ENCODE results near the gene CFDP1. TPM values are rescaled to one million over a fixed set of nuclear protein-coding genes. Genes with fewer than 3 reads are reported as not detected.

Gene CFDP1
- total and polyA plus RNA-seq, 2 of the 13 experiments (the other 11 are each of a cell fraction or from before 2014, with no cell fraction given), result 78.6 to 153 TPM

DNA sequence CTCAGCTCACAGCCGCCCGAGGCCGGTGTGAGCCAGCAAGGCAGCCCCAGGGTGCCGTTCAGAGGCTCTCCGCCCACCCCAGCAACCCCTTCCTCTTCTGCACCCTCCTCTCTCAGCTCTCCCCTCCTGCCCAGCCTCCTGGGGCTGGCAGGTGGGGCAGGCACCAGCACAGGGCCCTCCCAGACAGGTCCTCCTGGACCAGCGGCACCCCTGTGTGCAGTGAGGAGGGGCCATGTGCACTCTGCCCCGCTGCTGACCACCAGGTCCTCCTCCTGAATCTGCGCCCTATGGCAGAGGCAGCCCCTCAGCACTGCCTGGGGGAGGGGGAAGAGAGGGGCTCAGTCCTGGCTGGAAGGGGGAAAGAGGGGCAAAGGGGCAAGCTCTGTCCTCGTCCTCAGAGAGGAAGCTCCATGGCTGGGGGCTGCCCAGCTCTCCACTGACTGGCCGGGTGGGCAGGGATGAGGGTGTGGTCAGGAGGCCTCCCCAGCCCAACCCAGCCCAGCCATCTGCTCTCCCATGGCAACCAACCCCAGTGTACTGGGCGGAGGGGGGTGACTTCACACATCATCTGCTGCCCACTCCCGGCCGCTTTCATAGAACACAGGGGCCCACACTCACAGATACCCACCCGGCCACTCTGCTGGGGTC, 176.5 kb downstream of the CFDP1 start (continued):
- TF ChIP-seq, protein P1, sequence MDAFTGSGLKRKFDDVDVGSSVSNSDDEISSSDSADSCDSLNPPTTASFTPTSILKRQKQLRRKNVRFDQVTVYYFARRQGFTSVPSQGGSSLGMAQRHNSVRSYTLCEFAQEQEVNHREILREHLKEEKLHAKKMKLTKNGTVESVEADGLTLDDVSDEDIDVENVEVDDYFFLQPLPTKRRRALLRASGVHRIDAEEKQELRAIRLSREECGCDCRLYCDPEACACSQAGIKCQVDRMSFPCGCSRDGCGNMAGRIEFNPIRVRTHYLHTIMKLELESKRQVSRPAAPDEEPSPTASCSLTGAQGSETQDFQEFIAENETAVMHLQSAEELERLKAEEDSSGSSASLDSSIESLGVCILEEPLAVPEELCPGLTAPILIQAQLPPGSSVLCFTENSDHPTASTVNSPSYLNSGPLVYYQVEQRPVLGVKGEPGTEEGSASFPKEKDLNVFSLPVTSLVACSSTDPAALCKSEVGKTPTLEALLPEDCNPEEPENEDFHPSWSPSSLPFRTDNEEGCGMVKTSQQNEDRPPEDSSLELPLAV (CRISPR knock-in tag; conservative IDR thresholded peaks at IDR 0.05; ENCODE audit: low read depth), result no peak

DNA sequence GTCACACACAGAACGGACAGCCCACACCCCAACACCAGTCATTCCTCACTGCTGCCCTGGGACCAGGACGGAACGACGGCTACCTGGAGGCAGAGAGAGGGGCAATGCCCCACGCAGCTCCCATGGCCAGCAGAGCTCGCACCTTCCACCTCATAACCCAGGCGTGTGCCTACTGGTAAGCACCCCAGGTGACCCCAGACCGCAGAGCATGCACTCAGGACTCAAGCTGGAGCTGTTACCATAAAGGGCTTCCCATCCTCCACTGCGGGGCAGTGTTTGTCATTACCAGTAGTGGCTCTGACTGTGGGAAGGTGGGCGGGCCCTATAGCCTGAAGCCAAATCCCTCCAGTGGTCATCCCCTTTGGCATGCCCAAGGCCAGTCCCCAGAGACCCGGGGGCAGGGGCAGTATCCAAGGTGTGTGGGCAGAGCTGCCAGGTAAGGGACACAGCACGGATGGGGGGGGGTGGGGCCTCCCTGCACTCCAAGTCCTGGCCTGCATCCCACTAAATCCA, 177.2 kb downstream of the CFDP1 start:
- peak overlapping the region in 1 of 3 experiments; percentile 5; a peak in 1 of 6 replicates for H3K4me3 ChIP-seq (replicated peaks in 1 of 3; ENCODE audit: insufficient read depth in 1 of 3, low read depth in 2 of 3, low read length in 3 of 3)
- ChIA-PET POLR2A (interaction anchor here (3.1 to 14.7 kb wide), 2 partner anchors 12 to 53 kb away, joined by 27 to 312 read pairs; no protein-coding TSS in a partner anchor), CTCF (ENCODE audit: low intra/inter-chr PET ratio, low total read pairs) (interaction anchor here (0.8 kb wide), 1 partner anchor 129 kb away, joined by 3 read pairs; no protein-coding TSS in a partner anchor)
- H4K20me1 ChIP-seq (ENCODE audit: insufficient read depth, low read length), result peaks cover 50% of the 10 kb centered on the region
- 30% methylated on average over 5 of the region's 12 CpGs for WGBS (ENCODE audit: low lambda C conversion rate)
- H2AFZ ChIP-seq (ENCODE audit: low read length), result no peak overlapping the region
- H3K27ac ChIP-seq (ENCODE audit: extremely low read length, insufficient read depth, low read length), result peak overlapping the region; percentile 45
- DNase-seq (ENCODE audit: low spot score), result peak; percentile 88
- H3K4me1 ChIP-seq (ENCODE audit: insufficient read depth, low read length), result peaks cover 85% of the 10 kb centered on the region
- peak; percentile 94 for FAIRE-seq
- no peaks in the 10 kb centered on the region for H3K9me3 ChIP-seq (ENCODE audit: low read length)
- H3K9ac ChIP-seq (ENCODE audit: insufficient read depth, low read depth, low read length), result no peak overlapping the region
- peak overlapping the region; percentile 41 for H3K4me2 ChIP-seq (ENCODE audit: low read depth, low read length)
- peaks cover 2 to 8% of the 10 kb centered on the region in 2 experiments; a peak in 2 of 5 replicates for H3K36me3 ChIP-seq (replicated peaks in 1 of 2; ENCODE audit: control insufficient read depth in 1 of 2, insufficient read depth in 2 of 2, low read length in 2 of 2)
- ATAC-seq, result peak; percentile 51
- no TSS peak for BruUV-seq (replicated peaks)
- intact Hi-C loops (cut with micrococcal nuclease; ENCODE audit: unreplicated experiment) (no loop called here), in situ Hi-C loops (cut with HindIII; ENCODE audit: extremely low pct_ligation_motif_present, low pct_unique_long_range_greater_than_20kb) (no loop called here)
- no peaks in the 10 kb centered on the region for H3K27me3 ChIP-seq (ENCODE audit: control insufficient read depth in 1 of 2, insufficient read depth in 2 of 2, low read length in 2 of 2)
- H3K79me2 ChIP-seq (ENCODE audit: insufficient read depth, low read length), result peaks cover 85% of the 10 kb centered on the region
- TF ChIP-seq, protein P2, sequence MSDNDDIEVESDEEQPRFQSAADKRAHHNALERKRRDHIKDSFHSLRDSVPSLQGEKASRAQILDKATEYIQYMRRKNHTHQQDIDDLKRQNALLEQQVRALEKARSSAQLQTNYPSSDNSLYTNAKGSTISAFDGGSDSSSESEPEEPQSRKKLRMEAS (IDR thresholded peaks at IDR 0.05), result peak; percentile 40; the same call in 1 of the 2 replicates
- TF ChIP-seq, protein P3, sequence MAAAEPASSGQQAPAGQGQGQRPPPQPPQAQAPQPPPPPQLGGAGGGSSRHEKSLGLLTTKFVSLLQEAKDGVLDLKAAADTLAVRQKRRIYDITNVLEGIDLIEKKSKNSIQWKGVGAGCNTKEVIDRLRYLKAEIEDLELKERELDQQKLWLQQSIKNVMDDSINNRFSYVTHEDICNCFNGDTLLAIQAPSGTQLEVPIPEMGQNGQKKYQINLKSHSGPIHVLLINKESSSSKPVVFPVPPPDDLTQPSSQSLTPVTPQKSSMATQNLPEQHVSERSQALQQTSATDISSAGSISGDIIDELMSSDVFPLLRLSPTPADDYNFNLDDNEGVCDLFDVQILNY (CRISPR knock-in tag; conservative IDR thresholded peaks at IDR 0.05), result no peak
- TF ChIP-seq SMAD1 (CRISPR knock-in tag; IDR thresholded peaks at IDR 0.05; ENCODE audit: borderline replicate concordance, low read depth) (0 out of 2 replicates have a peak, but pooled peaks have one; percentile 7), ZNF350 (CRISPR knock-in tag; IDR thresholded peaks at IDR 0.05; ENCODE audit: borderline replicate concordance, low read depth) (0 out of 2 replicates have a peak, but pooled peaks have one; percentile 12), ZNF781 (CRISPR knock-in tag; IDR thresholded peaks at IDR 0.05; ENCODE audit: borderline replicate concordance, not compliant biosample characterization) (peak; percentile 23), RAD21 (CRISPR knock-in tag; IDR thresholded peaks at IDR 0.05) (peak; percentile 71), FOSL1 (CRISPR knock-in tag; IDR thresholded peaks at IDR 0.05; ENCODE audit: borderline replicate concordance) (no peak), MTA1 (CRISPR knock-in tag; IDR thresholded peaks at IDR 0.05; ENCODE audit: borderline replicate concordance) (peak; percentile 20; the same call in 1 of the 2 replicates), SP1 (IDR thresholded peaks at IDR 0.05) (no peak), SP1 (CRISPR knock-in tag; IDR thresholded peaks at IDR 0.05) (peak; percentile 19; the same call in 1 of the 2 replicates), ZFY (CRISPR knock-in tag; IDR thresholded peaks at IDR 0.05) (peak; percentile 28; the same call in 1 of the 2 replicates)
- TF ChIP-seq, protein P4, sequence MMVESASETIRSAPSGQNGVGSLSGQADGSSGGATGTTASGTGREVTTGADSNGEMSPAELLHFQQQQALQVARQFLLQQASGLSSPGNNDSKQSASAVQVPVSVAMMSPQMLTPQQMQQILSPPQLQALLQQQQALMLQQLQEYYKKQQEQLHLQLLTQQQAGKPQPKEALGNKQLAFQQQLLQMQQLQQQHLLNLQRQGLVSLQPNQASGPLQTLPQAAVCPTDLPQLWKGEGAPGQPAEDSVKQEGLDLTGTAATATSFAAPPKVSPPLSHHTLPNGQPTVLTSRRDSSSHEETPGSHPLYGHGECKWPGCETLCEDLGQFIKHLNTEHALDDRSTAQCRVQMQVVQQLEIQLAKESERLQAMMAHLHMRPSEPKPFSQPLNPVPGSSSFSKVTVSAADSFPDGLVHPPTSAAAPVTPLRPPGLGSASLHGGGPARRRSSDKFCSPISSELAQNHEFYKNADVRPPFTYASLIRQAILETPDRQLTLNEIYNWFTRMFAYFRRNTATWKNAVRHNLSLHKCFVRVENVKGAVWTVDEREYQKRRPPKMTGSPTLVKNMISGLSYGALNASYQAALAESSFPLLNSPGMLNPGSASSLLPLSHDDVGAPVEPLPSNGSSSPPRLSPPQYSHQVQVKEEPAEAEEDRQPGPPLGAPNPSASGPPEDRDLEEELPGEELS (CRISPR knock-in tag; IDR thresholded peaks at IDR 0.05), result 0 out of 2 replicates have a peak, but pooled peaks have one; percentile 5
- TF ChIP-seq, protein P5, sequence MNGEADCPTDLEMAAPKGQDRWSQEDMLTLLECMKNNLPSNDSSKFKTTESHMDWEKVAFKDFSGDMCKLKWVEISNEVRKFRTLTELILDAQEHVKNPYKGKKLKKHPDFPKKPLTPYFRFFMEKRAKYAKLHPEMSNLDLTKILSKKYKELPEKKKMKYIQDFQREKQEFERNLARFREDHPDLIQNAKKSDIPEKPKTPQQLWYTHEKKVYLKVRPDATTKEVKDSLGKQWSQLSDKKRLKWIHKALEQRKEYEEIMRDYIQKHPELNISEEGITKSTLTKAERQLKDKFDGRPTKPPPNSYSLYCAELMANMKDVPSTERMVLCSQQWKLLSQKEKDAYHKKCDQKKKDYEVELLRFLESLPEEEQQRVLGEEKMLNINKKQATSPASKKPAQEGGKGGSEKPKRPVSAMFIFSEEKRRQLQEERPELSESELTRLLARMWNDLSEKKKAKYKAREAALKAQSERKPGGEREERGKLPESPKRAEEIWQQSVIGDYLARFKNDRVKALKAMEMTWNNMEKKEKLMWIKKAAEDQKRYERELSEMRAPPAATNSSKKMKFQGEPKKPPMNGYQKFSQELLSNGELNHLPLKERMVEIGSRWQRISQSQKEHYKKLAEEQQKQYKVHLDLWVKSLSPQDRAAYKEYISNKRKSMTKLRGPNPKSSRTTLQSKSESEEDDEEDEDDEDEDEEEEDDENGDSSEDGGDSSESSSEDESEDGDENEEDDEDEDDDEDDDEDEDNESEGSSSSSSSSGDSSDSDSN (CRISPR knock-in tag; IDR thresholded peaks at IDR 0.05), result peak; percentile 5; the same call in 1 of the 2 replicates

Measured in HepG2 (cell line).